Psoas muscle (tissue), 8 donors: Measurements from ENCODE around the gene CRHBP. TPM values are rescaled to one million over a fixed set of nuclear protein-coding genes. Genes with fewer than 3 reads are reported as not detected.
"Not testable (repeated sequence)": the region's sequence is repeated elsewhere in the genome, so short reads cannot be mapped to it uniquely, and the experiment has no call there.

Experiments used
- ATAC-seq, 4 donors: fragments of 200-7000 bp; cut with Tn5 transposase; one replicate each; pipeline ENCODE4 v1.9.1; 2020; ENCODE audit warnings: moderate library complexity in 3 of 4, mild to moderate bottlenecking in 2 of 4
- DNase-seq, 2 donors: peaks; one replicate each; pipeline ENCODE4 v3.0.0-alpha.2; 2020
- H3K27ac ChIP-seq: fragments of 200-600 bp; one replicate; pipeline ENCODE4 v1.8.0; 2022
- H3K27me3 ChIP-seq, 3 donors: fragments of 200-600 bp in 1 of 3; one replicate each; pipeline versions ENCODE4 v1.6.1 to v1.8.0; 2013 to 2022; ENCODE audit warnings: low read length in 2 of 3, mild to moderate bottlenecking in 2 of 3, moderate library complexity in 1 of 3; ENCODE audit not compliant: insufficient read depth in 3 of 3
- H3K36me3 ChIP-seq, 2 donors: fragments of 200-600 bp in 1 of 2; one replicate each; pipeline versions ENCODE4 v1.6.1 to v1.8.0; 2013 to 2022; ENCODE audit warnings: low read depth in 1 of 2, mild to moderate bottlenecking in 1 of 2, moderate library complexity in 1 of 2; ENCODE audit not compliant: insufficient read depth in 1 of 2
- H3K4me1 ChIP-seq: fragments of 200-600 bp; one replicate; pipeline ENCODE4 v1.8.0; 2022
- H3K4me3 ChIP-seq: fragments of 200-600 bp; one replicate; pipeline ENCODE4 v1.8.0; 2022; ENCODE audit warnings: mild to moderate bottlenecking
- H3K9me3 ChIP-seq: fragments of 200-600 bp; one replicate; pipeline ENCODE4 v1.8.0; 2022
- WGBS, 3 donors: extraction: QIAGEN DNeasy Blood & Tissue Kit; methylation state at CpG; one replicate each; pipeline versions ENCODE4 v1.1.6 to v1.1.7; 2013; 5-methylcytosine and 5-hydroxymethylcytosine counted together
- intact Hi-C, 2 donors: fragments of 100-400 bp; cut with DNase I; formaldehyde crosslinking; loops; one replicate each; pipeline versions ENCODE4 v1.11.0 to v1.14.2; 2022
- long read RNA-seq, 2 donors: library from polyadenylated mRNA; unstranded; transcript quantifications; one replicate each; pipeline ENCODE4 v2.0.0, GENCODE V29; 2021
- polyA plus RNA-seq, 3 donors: library from polyadenylated mRNA; stranded (reverse); fragments of 200-250 nt; gene quantifications; one replicate each; pipeline ENCODE4 v1.2.3, GENCODE V29; 2013
- total RNA-seq, 4 donors: library from RNA; stranded (reverse); fragmentation: NEBNext Ultra II Directional in 2 of 4; extraction: Animal tissue kit (Norgen Biotek cat#: 25700) in 2 of 4; gene quantifications; one replicate each; pipeline versions ENCODE4 v1.2.1 to v1.2.4, GENCODE V29; 2021 to 2023
- TF ChIP-seq, protein P1 (sequence below): fragments of 200-600 bp; IDR thresholded peaks from one replicate; pipeline ENCODE4 v1.8.0; 2022; ENCODE audit warnings: antibody characterized with exemption
- donor health status: healthy with polysubstance abuse.
- donor health status: DM: no; HTN: no; CAD: no; lungs with moderate emphysema.
- donor health status: Bipolar disorder and iron deficiency.
- donor health status: healthy.
- donor health status: DM: yes; HTN: yes; CAD: no.
- donor health status: DM: no; HTN: no; CAD: no.
- donor health status: DM: no; HTN: no; CAD: no.
- donor health status: DM: yes; HTN: yes; CAD: no.

The CRHBP gene, protein sequence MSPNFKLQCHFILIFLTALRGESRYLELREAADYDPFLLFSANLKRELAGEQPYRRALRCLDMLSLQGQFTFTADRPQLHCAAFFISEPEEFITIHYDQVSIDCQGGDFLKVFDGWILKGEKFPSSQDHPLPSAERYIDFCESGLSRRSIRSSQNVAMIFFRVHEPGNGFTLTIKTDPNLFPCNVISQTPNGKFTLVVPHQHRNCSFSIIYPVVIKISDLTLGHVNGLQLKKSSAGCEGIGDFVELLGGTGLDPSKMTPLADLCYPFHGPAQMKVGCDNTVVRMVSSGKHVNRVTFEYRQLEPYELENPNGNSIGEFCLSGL
- under 1 TPM in 3 of 4 donors, not detected in 1; 0.27 to 0.51 (median 0.50) TPM for total RNA-seq
- polyA plus RNA-seq: under 1 TPM; 0.03 to 0.10 (median 0.10) TPM
- long read RNA-seq, donor 1: 0 reads
- long read RNA-seq, donor 2: 0 reads

DNA sequence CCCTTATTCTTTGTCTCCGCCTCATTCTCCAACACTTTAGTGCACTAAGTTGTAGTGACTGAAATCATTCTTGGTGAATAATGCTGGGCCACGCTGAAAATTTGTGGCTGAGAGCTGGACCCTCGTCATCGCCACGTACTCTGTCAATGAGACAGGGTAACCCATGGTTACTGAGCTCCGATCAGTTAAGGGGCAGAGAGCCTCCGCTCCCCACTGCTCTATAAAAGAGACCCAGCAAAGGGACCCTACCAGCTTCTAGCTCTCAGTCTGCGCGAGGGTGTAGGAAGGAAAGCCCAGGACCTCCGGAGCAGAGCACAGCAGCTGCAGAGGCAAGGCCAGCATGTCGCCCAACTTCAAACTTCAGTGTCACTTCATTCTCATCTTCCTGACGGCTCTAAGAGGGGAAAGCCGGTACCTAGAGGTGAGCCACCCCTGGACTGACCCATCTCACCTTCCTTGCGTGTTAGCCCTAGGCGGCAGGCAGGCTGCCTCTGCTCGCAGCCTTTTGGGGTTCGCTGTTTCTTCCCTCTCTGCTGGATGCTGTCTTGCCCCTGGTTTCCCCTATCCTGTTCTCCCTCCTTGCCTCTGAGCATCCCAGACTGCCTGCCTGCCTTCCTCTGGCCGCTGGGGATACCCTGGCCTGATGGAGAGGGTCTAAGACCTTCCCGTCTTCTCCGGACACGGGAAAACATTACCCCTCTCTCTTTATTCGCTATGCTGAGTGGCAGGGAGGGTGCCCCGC is at the start of gene CRHBP:
TSS of gene CRHBP (plus strand) at position 251 of the 742 bp plus-strand sequence. CDS start at position 341, 90 bp downstream.
- no peak for DNase-seq
- Histone ChIP-seq H3K27me3 (peaks cover 0 to 36% (median 12%) of the 10 kb centered on the region in 3 donors), H3K36me3 (no peaks in the 10 kb centered on the region), H3K4me3 (peak within 1 kb of the TSS; percentile 44), H3K9me3 (no peaks in the 10 kb centered on the region), H3K4me1 (no peaks in the 10 kb centered on the region), H3K27ac (no peak within 1 kb of the TSS)
- intact Hi-C loops: no loop called here
- TF ChIP-seq, protein P1, sequence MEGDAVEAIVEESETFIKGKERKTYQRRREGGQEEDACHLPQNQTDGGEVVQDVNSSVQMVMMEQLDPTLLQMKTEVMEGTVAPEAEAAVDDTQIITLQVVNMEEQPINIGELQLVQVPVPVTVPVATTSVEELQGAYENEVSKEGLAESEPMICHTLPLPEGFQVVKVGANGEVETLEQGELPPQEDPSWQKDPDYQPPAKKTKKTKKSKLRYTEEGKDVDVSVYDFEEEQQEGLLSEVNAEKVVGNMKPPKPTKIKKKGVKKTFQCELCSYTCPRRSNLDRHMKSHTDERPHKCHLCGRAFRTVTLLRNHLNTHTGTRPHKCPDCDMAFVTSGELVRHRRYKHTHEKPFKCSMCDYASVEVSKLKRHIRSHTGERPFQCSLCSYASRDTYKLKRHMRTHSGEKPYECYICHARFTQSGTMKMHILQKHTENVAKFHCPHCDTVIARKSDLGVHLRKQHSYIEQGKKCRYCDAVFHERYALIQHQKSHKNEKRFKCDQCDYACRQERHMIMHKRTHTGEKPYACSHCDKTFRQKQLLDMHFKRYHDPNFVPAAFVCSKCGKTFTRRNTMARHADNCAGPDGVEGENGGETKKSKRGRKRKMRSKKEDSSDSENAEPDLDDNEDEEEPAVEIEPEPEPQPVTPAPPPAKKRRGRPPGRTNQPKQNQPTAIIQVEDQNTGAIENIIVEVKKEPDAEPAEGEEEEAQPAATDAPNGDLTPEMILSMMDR: no peak
- 29 to 35% (median 29%) methylated on average over 23 of the region's 23 CpGs for WGBS, 3 donors
- ATAC-seq: no peak

DNA sequence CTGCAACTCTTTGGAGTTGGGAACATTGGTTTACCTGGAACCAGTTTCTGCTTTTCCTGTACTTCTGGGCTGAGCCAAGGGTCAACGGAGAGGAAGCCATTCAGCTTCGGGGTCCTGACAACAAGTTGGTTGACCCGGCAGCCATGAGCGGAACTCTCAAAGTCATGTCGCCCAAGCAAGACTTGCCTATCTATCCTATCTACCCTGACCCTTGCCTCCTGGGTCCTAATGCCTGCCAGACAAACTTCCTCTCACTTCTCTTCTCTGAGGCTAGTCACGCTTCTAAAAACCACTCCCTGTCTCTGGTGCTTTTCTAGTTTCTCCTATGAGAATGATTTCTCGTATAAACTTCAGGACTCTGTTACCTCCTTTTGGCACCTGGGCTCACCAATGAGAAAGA is 44.7 kb upstream of the CRHBP start:
- ATAC-seq (no peak), DNase-seq (no peak)
- intact Hi-C loops: no loop called here
- 85 to 88% (median 86%) methylated on average over 7 of the region's 7 CpGs for whole genome bisulfite sequencing, 3 donors
- Histone ChIP-seq H3K27me3 (no peaks in the 10 kb centered on the region), H3K4me1 (no peaks in the 10 kb centered on the region), H3K27ac (no peak overlapping the region), H3K36me3 (no peaks in the 10 kb centered on the region), H3K4me3 (no peak overlapping the region), H3K9me3 (no peaks in the 10 kb centered on the region)
- TF ChIP-seq, protein P1: no peak

DNA sequence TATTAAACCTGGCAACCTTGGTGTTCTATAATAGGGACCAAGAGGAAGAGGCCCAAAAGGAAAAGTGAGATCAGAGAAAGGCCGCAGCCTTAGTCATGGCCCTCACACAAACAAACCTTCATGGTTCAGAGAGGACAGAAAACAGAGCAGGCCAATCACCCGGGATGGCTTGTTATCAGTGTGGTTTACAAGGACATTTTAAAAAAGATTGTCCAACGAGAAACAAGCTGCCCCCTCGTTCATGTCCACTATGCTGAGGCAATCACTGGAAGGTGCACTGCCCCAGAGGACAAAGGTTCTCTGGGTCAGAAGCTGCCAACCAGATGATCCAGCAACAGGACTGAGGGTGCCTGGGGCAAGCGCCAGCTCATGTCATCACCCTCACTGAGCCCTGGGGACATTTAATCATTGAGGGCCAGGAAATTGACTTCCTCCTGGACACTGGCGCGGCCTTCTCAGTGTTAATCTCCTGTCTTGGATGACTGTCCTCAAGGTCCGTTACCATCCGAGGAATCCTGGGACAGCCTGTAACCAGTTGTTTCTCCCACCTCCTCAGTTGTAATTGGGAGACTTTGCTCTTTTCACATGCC is 42.4 kb upstream of the CRHBP start:
- H3K9me3 ChIP-seq, H3K27ac ChIP-seq, H3K4me3 ChIP-seq, intact Hi-C loops, H3K36me3 ChIP-seq, H3K27me3 ChIP-seq, ATAC-seq, H3K4me1 ChIP-seq, DNase-seq: not testable (repeated sequence)
- WGBS, 3 donors: 72 to 79% (median 76%) methylated on average over 9 of the region's 9 CpGs

DNA sequence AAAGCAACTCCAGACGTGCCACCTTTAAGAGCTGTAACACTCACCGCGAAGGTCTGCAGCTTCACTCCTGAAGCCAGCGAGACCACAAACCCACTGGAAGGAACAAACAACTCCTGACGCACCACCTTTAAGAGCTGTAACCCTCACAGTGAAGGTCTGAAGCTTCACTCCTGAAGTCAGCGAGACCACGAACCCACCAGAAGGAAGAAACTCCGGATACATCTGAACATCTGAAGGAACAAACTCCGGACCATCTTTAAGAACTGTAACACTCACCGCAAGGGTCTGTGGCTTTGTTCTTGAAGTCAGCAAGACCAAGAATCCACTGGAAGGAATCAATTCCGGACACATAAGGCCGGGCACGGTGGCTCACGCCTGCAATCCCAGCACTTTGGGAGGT is 38.2 kb upstream of the CRHBP start:
- H3K9me3 ChIP-seq, H3K27ac ChIP-seq, H3K4me3 ChIP-seq, DNase-seq, H3K27me3 ChIP-seq, H3K4me1 ChIP-seq, intact Hi-C loops, H3K36me3 ChIP-seq, ATAC-seq: not testable (repeated sequence)
- 88 to 96% (median 89%) methylated on average over 14 of the region's 14 CpGs for WGBS, 3 donors

DNA sequence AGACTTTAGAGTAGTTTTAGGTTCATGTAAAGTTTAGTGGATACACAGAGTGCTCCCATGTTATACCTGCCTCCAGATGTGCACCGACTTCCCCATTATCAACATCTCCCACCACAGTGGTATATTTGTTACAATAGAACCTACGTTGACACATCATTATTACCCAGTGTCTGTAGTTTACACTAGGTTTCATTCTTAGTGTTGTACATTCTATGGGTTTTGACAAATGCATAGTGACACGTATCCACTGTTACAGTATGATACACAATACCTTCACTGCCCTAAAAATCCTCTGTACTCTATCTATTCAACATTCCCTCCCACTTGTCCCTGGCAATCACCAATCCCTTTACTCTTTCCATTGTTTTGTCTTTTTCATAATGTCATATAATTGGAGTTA is 34.3 kb upstream of the CRHBP start:
- Histone ChIP-seq H3K9me3 (no peaks in the 10 kb centered on the region), H3K36me3 (no peaks in the 10 kb centered on the region), H3K27me3 (no peaks in the 10 kb centered on the region), H3K4me1 (no peaks in the 10 kb centered on the region), H3K27ac (no peak overlapping the region), H3K4me3 (no peak overlapping the region)
- intact Hi-C loops: no loop called here
- 83 to 86% (median 84%) methylated on average over 3 of the region's 3 CpGs for WGBS, 3 donors
- ATAC-seq (no peak), DNase-seq (no peak)
- TF ChIP-seq, protein P1: no peak
